IMR-90 (cell line): ENCODE data around the gene CACNG7. TPM values are rescaled to one million over a fixed set of nuclear protein-coding genes. Genes with fewer than 3 reads are reported as not detected.

Experiments used
- ATAC-seq: fragments of 200-7000 bp; cut with Tn5 transposase; 2 replicates; pipeline ENCODE4 v1.9.1; 2020; ENCODE audit warnings: low read depth, mild to moderate bottlenecking, moderate library complexity
- BruUV-seq: library from RNA; stranded (reverse); fragments of 400-500 nt; replicated peaks from 2 replicates; lab custom pipeline; 2021; lab: Mats Ljungman, UMichigan
- CTCF ChIA-PET: fragments of 300-600 bp; formaldehyde crosslinking; extraction: SDS; loops from one replicate; lab custom pipeline; 2021; ENCODE audit warnings: antibody characterized with exemption; lab: Yijun Ruan, JAX
- POLR2A ChIA-PET: fragments of 300-600 bp; sonication (Branson Sonifier 250); formaldehyde crosslinking; loops from one replicate; lab custom pipeline; 2022; ENCODE audit warnings: antibody characterized with exemption; ENCODE audit not compliant: unreplicated experiment; lab: Charles Lee
- DNase-seq: peaks from one replicate; pipeline ENCODE4 v3.0.0; 2013
- H2AFZ ChIP-seq: replicated peaks from 2 replicates; pipeline ENCODE3; 2013; ENCODE audit warnings: low read length, mild to moderate bottlenecking; ENCODE audit not compliant: poor library complexity
- H2AK5ac ChIP-seq: 2 replicates; pipeline ENCODE4 v1.6.1; 2013; ENCODE audit warnings: low read depth, low read length, inconsistent platforms
- H2AK9ac ChIP-seq: replicated peaks from 2 replicates; pipeline ENCODE3; 2013; ENCODE audit warnings: mild to moderate bottlenecking, low read depth, low read length, moderate library complexity; ENCODE audit not compliant: poor library complexity
- H2BK120ac ChIP-seq: 2 replicates; pipeline ENCODE4 v1.6.1; 2013; ENCODE audit warnings: low read depth, low read length, inconsistent platforms
- H2BK15ac ChIP-seq: 3 replicates; pipeline ENCODE4 v1.6.1; 2013; ENCODE audit warnings: low read depth, low read length, inconsistent platforms
- H2BK20ac ChIP-seq: 2 replicates; pipeline ENCODE4 v1.6.1; 2013; ENCODE audit warnings: low read depth, mild to moderate bottlenecking, inconsistent platforms, low read length, moderate library complexity
- H2BK5ac ChIP-seq: 2 replicates; pipeline ENCODE4 v1.6.1; 2013; ENCODE audit warnings: mild to moderate bottlenecking, low read depth, low read length, inconsistent platforms; ENCODE audit not compliant: poor library complexity, severe bottlenecking
- H3K14ac ChIP-seq: replicated peaks from 2 replicates; pipeline ENCODE4 v1.6.1; 2013; ENCODE audit warnings: low read depth, low read length, inconsistent platforms
- H3K18ac ChIP-seq: 2 replicates; pipeline ENCODE4 v1.6.1; 2013; ENCODE audit warnings: low read depth, low read length, control low read depth
- H3K23ac ChIP-seq: 2 replicates; pipeline ENCODE4 v1.6.1; 2013; ENCODE audit warnings: low read depth, low read length, inconsistent platforms
- H3K27ac ChIP-seq: 2 replicates; pipeline ENCODE4 v1.5.1; 2013; ENCODE audit warnings: mild to moderate bottlenecking, control low read depth, low read length; ENCODE audit not compliant: insufficient read depth
- H3K27me3 ChIP-seq: 2 replicates; pipeline ENCODE4 v1.6.1; 2013; ENCODE audit warnings: low read length; ENCODE audit not compliant: control insufficient read depth, insufficient read depth
- H3K36me3 ChIP-seq: 2 replicates; pipeline ENCODE4 v1.6.1; 2013; ENCODE audit warnings: low read length, mixed read lengths; ENCODE audit not compliant: control insufficient read depth, insufficient read depth
- H3K4ac ChIP-seq: 2 replicates; pipeline ENCODE4 v1.6.1; 2013; ENCODE audit warnings: low read depth, low read length, inconsistent platforms
- H3K4me1 ChIP-seq: 2 replicates; pipeline ENCODE4 v1.6.1; 2013; ENCODE audit warnings: low read length, mixed read lengths; ENCODE audit not compliant: control insufficient read depth, insufficient read depth
- H3K4me2 ChIP-seq: 2 replicates; pipeline ENCODE4 v1.6.1; 2013; ENCODE audit warnings: low read depth, mild to moderate bottlenecking, control low read depth, low read length, moderate library complexity
- H3K4me3 ChIP-seq: 2 replicates; pipeline ENCODE4 v1.5.1; 2013; ENCODE audit warnings: low read depth, mild to moderate bottlenecking, control low read depth, low read length, moderate library complexity; ENCODE audit not compliant: insufficient read depth
- H3K56ac ChIP-seq: 2 replicates; pipeline ENCODE4 v1.6.1; 2013; ENCODE audit warnings: low read length, inconsistent platforms; ENCODE audit not compliant: insufficient read depth; ENCODE audit errors: extremely low read depth
- H3K79me1 ChIP-seq, 2 experiments: 2 replicates each; pipeline ENCODE4 v1.6.1; 2013; ENCODE audit warnings: low read length in 2 of 2, inconsistent platforms in 1 of 2, low read depth in 1 of 2
- H3K9ac ChIP-seq: 2 replicates; pipeline ENCODE4 v1.6.1; 2013; ENCODE audit warnings: low read depth, low read length, control low read depth
- H3K9me1 ChIP-seq: 2 replicates; pipeline ENCODE4 v1.6.1; 2013; ENCODE audit warnings: low read length, inconsistent platforms; ENCODE audit not compliant: insufficient read depth
- H3K9me3 ChIP-seq: 2 replicates; pipeline ENCODE4 v1.6.1; 2013; ENCODE audit warnings: low read length; ENCODE audit not compliant: control insufficient read depth, insufficient read depth
- H4K20me1 ChIP-seq: 2 replicates; pipeline ENCODE4 v1.6.1; 2013; ENCODE audit warnings: low read length, inconsistent platforms; ENCODE audit not compliant: insufficient read depth
- H4K5ac ChIP-seq: 2 replicates; pipeline ENCODE4 v1.6.1; 2013; ENCODE audit warnings: mild to moderate bottlenecking, low read depth, low read length, control low read depth
- H4K8ac ChIP-seq, 2 experiments: 2 replicates each; pipeline ENCODE4 v1.6.1; 2013; ENCODE audit warnings: low read depth in 2 of 2, low read length in 2 of 2, control low read depth in 1 of 2, inconsistent platforms in 1 of 2
- H4K91ac ChIP-seq: 2 replicates; pipeline ENCODE4 v1.6.1; 2013; ENCODE audit warnings: low read depth, low read length, inconsistent platforms; ENCODE audit not compliant: insufficient read depth
- MAFK ChIP-seq: IDR thresholded peaks from 2 replicates; pipeline ENCODE4 v1.6.1; 2012; ENCODE audit warnings: low read depth, low read length, improper control_type of control experiment
- MAZ ChIP-seq: IDR thresholded peaks from 2 replicates; pipeline ENCODE4 v1.6.1; 2012; ENCODE audit warnings: low read depth, mild to moderate bottlenecking, low read length, improper control_type of control experiment, moderate library complexity, borderline replicate concordance
- MXI1 ChIP-seq: IDR thresholded peaks from 2 replicates; pipeline ENCODE4 v1.6.1; 2012; ENCODE audit warnings: low read depth, mild to moderate bottlenecking, low read length, moderate library complexity, borderline replicate concordance
- NFE2L2 ChIP-seq: fragments of 150-350 bp; IDR thresholded peaks from 2 replicates; pipeline ENCODE4 v1.6.1; 2016; ENCODE audit warnings: low read depth, mild to moderate bottlenecking, low read length
- POLR2A ChIP-seq: IDR thresholded peaks from 2 replicates; pipeline ENCODE4 v1.6.1; 2012; ENCODE audit warnings: mild to moderate bottlenecking, low read depth, low read length
- RAD21 ChIP-seq: IDR thresholded peaks from 2 replicates; pipeline ENCODE4 v1.6.1; 2012; ENCODE audit warnings: low read length, improper control_type of control experiment
- RCOR1 ChIP-seq: IDR thresholded peaks from 2 replicates; pipeline ENCODE4 v1.6.1; 2012; ENCODE audit warnings: mild to moderate bottlenecking, low read length, improper control_type of control experiment; ENCODE audit not compliant: insufficient replicate concordance
- RFX5 ChIP-seq: IDR thresholded peaks from 2 replicates; pipeline ENCODE4 v1.8.0; 2012; ENCODE audit warnings: low read depth, mild to moderate bottlenecking, low read length, moderate library complexity
- SMC3 ChIP-seq: fragments of 150-350 bp; IDR thresholded peaks from 2 replicates; pipeline ENCODE4 v1.6.1; 2016; ENCODE audit warnings: low read depth, mild to moderate bottlenecking, antibody characterized with exemption, low read length, moderate library complexity
- WGBS, 2 experiments: methylation state at CpG; one replicate each; pipeline versions ENCODE4 v1.1.5 to v1.1.7; 2013; ENCODE audit warnings: missing lambda C conversion rate in 2 of 2; ENCODE audit not compliant: insufficient read length in 1 of 2; ENCODE audit errors: extremely low coverage in 2 of 2; 5-methylcytosine and 5-hydroxymethylcytosine counted together
- dilution Hi-C: fragments of 300-500 bp; cut with HindIII; formaldehyde crosslinking; loops from one replicate; pipeline ENCODE4 v1.14.3; 2018; ENCODE audit warnings: low sequenced_read_pairs; ENCODE audit not compliant: unreplicated experiment
- in situ Hi-C: fragments of 300-500 bp; cut with MboI; formaldehyde crosslinking; loops from 3 replicates; pipeline ENCODE4 v1.14.3; 2019; ENCODE audit warnings: low sequenced_read_pairs, inconsistent platforms, mixed read lengths
- intact Hi-C: fragments of 100-400 bp; cut with micrococcal nuclease; formaldehyde crosslinking; loops from 2 replicates; pipeline ENCODE4 v1.10.0; 2022
- polyA plus RNA-seq, 3 experiments: library from polyadenylated mRNA; depleted of rRNA; stranded (reverse); fragments of >200 nt; gene quantifications; 2 replicates each; pipeline ENCODE4 v1.2.3, GENCODE V29; 2012; ENCODE audit warnings: low replicate concordance in 1 of 3
- total RNA-seq: library from RNA; depleted of rRNA; stranded (reverse); fragments of >200 nt; gene quantifications from 2 replicates; pipeline ENCODE4 v1.2.3, GENCODE V29; 2012
- TF ChIP-seq, protein P1 (sequence below): fragments of 150-350 bp; IDR thresholded peaks from 2 replicates; pipeline ENCODE4 v1.6.1; 2017; ENCODE audit warnings: mild to moderate bottlenecking, antibody characterized with exemption, low read length, low read depth
- TF ChIP-seq, protein P2 (sequence below): conservative IDR thresholded peaks from 2 replicates; pipeline ENCODE4 v1.5.1; 2012; ENCODE audit warnings: mild to moderate bottlenecking, low read depth, low read length, improper control_type of control experiment

CACNG7 gene
- total and polyA plus RNA-seq, 2 of the 4 experiments (the other 2 are of a cell fraction): 0.36 to 6.7 TPM

DNA sequence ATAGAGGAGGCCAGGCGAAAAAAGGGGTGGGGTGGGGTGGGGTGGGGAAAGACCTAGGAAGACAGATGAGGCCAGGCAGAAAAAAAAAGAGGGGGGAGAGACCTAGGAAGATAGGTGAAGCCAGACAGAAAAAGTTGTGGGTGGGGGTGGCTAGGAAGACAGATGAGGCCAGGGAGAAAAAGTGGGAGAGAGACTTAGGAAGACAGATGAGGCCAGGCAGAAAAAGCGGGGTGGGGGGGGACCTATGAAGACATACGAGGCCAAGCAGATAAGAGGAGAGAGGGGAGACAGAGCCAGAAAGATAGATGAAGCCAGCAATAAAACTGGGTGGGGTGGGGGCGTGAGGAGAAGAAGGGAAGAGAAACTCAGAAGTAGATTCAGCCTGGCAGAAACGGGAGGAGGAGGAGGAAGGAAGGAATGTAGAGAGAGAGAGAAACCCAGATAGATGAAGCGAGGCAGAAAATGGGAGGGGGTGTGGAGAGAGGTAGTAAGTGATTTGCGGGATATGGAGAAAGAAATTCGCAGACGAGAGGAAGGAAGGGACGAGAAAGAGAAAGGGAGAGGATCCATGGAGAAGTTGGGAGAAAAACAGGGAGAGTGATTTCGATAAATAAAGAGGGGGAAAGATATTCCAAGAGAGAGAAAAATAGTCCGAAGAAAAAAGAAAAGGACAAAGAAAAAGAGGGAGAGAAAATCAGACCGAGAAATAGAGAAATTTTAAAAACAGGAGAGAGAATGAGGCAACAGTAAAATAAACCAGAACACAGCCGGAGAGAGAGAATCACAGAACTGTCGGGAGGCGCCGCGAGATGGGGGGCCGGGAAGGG is 70.1 kb downstream of the CACNG7 start:
- Histone ChIP-seq H2BK20ac (no peak overlapping the region), H2AFZ (peak overlapping the region; percentile 85), H3K27ac (no peak overlapping the region), H3K14ac (no peak overlapping the region), H4K5ac (no peak overlapping the region), H3K4me1 (no peaks in the 10 kb centered on the region), H3K9ac (no peak overlapping the region), H4K8ac (no peak overlapping the region), H3K23ac (no peak overlapping the region), H3K36me3 (no peaks in the 10 kb centered on the region), H4K91ac (no peak overlapping the region), H3K9me3 (no peaks in the 10 kb centered on the region), H3K4me2 (peak overlapping the region; percentile 55), H2BK5ac (no peak overlapping the region), H3K4me3 (no peak overlapping the region), H2BK120ac (no peak overlapping the region), H3K4ac (no peak overlapping the region), H3K9me1 (no peaks in the 10 kb centered on the region), H2BK15ac (no peak overlapping the region), H4K20me1 (no peaks in the 10 kb centered on the region), H3K27me3 (peaks cover 9% of the 10 kb centered on the region; the same call in 1 of the 2 replicates), H3K56ac (no peak overlapping the region), H2AK9ac (no peak overlapping the region), H2AK5ac (no peak overlapping the region), H3K79me1 (no peaks in the 10 kb centered on the region), H3K18ac (no peak overlapping the region)
- CTCF ChIA-PET: no interaction called here
- in situ Hi-C loops: no loop called here
- POLR2A ChIA-PET: no interaction called here
- no peak for ATAC-seq
- DNase-seq: no peak
- 5% methylated on average over 9 of the region's 19 CpGs; no CpG with 5 or more reads in 1 of the 2 experiments for WGBS, 2 experiments
- BruUV-seq: no TSS peak
- intact Hi-C loops: no loop called here
- TF ChIP-seq MXI1: no peak
- no peak for TF ChIP-seq RFX5
- no peak for TF ChIP-seq RCOR1
- TF ChIP-seq RAD21: no peak
- no peak for TF ChIP-seq POLR2A
- TF ChIP-seq MAZ: no peak
- TF ChIP-seq NFE2L2: no peak
- no peak for TF ChIP-seq MAFK
- TF ChIP-seq, protein P1, sequence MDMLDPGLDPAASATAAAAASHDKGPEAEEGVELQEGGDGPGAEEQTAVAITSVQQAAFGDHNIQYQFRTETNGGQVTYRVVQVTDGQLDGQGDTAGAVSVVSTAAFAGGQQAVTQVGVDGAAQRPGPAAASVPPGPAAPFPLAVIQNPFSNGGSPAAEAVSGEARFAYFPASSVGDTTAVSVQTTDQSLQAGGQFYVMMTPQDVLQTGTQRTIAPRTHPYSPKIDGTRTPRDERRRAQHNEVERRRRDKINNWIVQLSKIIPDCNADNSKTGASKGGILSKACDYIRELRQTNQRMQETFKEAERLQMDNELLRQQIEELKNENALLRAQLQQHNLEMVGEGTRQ: no peak
- TF ChIP-seq, protein P2, sequence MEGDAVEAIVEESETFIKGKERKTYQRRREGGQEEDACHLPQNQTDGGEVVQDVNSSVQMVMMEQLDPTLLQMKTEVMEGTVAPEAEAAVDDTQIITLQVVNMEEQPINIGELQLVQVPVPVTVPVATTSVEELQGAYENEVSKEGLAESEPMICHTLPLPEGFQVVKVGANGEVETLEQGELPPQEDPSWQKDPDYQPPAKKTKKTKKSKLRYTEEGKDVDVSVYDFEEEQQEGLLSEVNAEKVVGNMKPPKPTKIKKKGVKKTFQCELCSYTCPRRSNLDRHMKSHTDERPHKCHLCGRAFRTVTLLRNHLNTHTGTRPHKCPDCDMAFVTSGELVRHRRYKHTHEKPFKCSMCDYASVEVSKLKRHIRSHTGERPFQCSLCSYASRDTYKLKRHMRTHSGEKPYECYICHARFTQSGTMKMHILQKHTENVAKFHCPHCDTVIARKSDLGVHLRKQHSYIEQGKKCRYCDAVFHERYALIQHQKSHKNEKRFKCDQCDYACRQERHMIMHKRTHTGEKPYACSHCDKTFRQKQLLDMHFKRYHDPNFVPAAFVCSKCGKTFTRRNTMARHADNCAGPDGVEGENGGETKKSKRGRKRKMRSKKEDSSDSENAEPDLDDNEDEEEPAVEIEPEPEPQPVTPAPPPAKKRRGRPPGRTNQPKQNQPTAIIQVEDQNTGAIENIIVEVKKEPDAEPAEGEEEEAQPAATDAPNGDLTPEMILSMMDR: no peak
- TF ChIP-seq SMC3: no peak
- dilution Hi-C loops: no loop called here
